Panc1 (cell line): ENCODE measurements around the gene LDLRAD4.

Experiments
- CTCF ChIP-seq: fragments of 450-650 bp; IDR thresholded peaks from 2 replicates; pipeline ENCODE4 v1.5.1; 2017; ENCODE audit warnings: mild to moderate bottlenecking
- POLR2AphosphoS5 ChIP-seq: IDR thresholded peaks from 2 replicates; pipeline ENCODE4 v1.6.1; 2012; ENCODE audit warnings: mild to moderate bottlenecking, low read depth, low read length, moderate library complexity
- TCF7L2 ChIP-seq: IDR thresholded peaks from 2 replicates; pipeline ENCODE4 v1.6.1; 2011; ENCODE audit warnings: mild to moderate bottlenecking, low read depth, low read length, inconsistent platforms
- TF ChIP-seq, protein P1 (sequence below), 2 experiments: IDR thresholded peaks; 2 replicates each; pipeline ENCODE4 v1.6.1; 2011 to 2012; ENCODE audit warnings: low read depth in 2 of 2, control low read depth in 1 of 2, low read length in 1 of 2, mild to moderate bottlenecking in 1 of 2, moderate library complexity in 1 of 2; ENCODE audit not compliant: insufficient read depth in 1 of 2

DNA sequence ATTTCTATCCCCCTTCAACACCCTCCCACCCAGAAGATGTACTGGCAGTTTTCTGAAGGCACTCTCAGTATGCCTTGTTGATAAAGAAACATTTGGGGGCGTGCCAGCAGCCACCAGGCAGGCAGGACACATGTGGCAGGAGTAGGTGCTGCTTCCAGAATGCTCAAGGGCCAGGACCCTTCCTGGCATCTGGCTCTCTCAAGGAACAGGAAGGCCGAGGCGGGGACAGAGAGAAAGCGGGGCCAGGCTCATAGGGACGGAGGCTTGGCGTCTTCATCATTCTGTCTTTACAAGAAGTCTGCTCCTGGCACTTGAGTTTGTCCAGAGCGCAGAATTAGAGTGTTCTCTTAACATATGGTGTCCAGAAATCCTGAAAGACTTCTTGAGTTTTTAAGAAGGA is 386.2 kb downstream of the LDLRAD4 start:
- TF ChIP-seq POLR2AphosphoS5, result no peak
- no peak for TF ChIP-seq CTCF
- TF ChIP-seq TCF7L2, result no peak
- TF ChIP-seq, protein P1, sequence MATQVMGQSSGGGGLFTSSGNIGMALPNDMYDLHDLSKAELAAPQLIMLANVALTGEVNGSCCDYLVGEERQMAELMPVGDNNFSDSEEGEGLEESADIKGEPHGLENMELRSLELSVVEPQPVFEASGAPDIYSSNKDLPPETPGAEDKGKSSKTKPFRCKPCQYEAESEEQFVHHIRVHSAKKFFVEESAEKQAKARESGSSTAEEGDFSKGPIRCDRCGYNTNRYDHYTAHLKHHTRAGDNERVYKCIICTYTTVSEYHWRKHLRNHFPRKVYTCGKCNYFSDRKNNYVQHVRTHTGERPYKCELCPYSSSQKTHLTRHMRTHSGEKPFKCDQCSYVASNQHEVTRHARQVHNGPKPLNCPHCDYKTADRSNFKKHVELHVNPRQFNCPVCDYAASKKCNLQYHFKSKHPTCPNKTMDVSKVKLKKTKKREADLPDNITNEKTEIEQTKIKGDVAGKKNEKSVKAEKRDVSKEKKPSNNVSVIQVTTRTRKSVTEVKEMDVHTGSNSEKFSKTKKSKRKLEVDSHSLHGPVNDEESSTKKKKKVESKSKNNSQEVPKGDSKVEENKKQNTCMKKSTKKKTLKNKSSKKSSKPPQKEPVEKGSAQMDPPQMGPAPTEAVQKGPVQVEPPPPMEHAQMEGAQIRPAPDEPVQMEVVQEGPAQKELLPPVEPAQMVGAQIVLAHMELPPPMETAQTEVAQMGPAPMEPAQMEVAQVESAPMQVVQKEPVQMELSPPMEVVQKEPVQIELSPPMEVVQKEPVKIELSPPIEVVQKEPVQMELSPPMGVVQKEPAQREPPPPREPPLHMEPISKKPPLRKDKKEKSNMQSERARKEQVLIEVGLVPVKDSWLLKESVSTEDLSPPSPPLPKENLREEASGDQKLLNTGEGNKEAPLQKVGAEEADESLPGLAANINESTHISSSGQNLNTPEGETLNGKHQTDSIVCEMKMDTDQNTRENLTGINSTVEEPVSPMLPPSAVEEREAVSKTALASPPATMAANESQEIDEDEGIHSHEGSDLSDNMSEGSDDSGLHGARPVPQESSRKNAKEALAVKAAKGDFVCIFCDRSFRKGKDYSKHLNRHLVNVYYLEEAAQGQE (IDR thresholded peaks at IDR 0.05; ENCODE audit: insufficient read depth in 1 of 2, low read depth in 2 of 2, low read length in 1 of 2), result no peak
